AG10803 (cell line): Measurements from ENCODE around the gene PRXL2C.
"Not testable (repeated sequence)": the region's sequence is repeated elsewhere in the genome, so short reads cannot be mapped to it uniquely, and the experiment has no call there.

Source experiments
- DNase-seq: peaks from one replicate; pipeline ENCODE4 v3.0.0; 2010; ENCODE audit warnings: low read depth
- H3K4me3 ChIP-seq: 2 replicates; pipeline ENCODE4 v1.5.1; 2011; ENCODE audit warnings: mild to moderate bottlenecking, low read length, control low read depth
- TF ChIP-seq, protein P1 (sequence below): conservative IDR thresholded peaks from 2 replicates; pipeline ENCODE4 v1.5.1; 2011; ENCODE audit warnings: mild to moderate bottlenecking, low read length, control low read depth, inconsistent platforms

Gene PRXL2C, protein sequence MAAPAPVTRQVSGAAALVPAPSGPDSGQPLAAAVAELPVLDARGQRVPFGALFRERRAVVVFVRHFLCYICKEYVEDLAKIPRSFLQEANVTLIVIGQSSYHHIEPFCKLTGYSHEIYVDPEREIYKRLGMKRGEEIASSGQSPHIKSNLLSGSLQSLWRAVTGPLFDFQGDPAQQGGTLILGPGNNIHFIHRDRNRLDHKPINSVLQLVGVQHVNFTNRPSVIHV

DNA sequence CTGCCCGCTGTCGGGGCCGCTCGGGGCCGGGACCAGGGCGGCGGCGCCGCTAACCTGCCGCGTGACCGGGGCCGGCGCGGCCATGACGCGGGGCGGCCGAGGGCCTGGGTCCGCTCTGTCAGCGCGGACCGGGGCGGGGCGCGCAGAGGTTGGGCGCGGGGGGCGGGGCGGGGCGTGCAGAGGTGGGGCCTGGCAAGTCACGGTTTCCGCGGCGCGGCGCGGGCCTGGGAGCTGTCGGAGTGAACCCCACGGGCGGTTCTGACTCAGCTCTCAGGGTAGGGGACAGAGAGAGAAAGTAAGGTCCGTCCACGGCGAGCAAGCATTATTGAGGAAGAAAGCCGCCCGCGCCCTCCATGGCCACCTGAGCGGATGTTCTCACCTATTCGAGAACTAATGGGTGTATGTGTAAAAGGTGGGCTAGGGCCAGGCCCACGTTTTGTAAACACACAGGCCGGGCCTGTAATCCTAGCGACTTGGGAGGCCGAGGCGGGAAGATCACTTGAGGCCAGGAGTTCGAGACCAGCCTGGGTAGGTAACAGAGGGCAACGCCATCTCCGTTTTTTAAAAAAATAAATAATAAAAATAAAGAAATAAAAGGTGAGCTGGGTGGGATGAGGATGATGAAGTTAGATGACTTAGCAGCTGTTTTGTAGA, at the start of gene PRXL2C:
TSS of gene PRXL2C (minus strand) at position 120 of the 654 bp plus-strand sequence. CDS start at position 84, 36 bp downstream.
- peak within 1 kb of the TSS; percentile 77 for H3K4me3 ChIP-seq
- TF ChIP-seq, protein P1, sequence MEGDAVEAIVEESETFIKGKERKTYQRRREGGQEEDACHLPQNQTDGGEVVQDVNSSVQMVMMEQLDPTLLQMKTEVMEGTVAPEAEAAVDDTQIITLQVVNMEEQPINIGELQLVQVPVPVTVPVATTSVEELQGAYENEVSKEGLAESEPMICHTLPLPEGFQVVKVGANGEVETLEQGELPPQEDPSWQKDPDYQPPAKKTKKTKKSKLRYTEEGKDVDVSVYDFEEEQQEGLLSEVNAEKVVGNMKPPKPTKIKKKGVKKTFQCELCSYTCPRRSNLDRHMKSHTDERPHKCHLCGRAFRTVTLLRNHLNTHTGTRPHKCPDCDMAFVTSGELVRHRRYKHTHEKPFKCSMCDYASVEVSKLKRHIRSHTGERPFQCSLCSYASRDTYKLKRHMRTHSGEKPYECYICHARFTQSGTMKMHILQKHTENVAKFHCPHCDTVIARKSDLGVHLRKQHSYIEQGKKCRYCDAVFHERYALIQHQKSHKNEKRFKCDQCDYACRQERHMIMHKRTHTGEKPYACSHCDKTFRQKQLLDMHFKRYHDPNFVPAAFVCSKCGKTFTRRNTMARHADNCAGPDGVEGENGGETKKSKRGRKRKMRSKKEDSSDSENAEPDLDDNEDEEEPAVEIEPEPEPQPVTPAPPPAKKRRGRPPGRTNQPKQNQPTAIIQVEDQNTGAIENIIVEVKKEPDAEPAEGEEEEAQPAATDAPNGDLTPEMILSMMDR: no peak
- DNase-seq: peak; percentile 75

- DNase-seq, H3K4me3 ChIP-seq: not testable (repeated sequence)
Measured at GRCh38 chr9:96700721-96701375, 45.7 kb upstream of the PRXL2C start.

GRCh38 chr9:96691326-96691725, 36.2 kb upstream of the PRXL2C start:
- DNase-seq: no peak
- H3K4me3 ChIP-seq: no peak overlapping the region
- TF ChIP-seq, protein P1: no peak

DNA sequence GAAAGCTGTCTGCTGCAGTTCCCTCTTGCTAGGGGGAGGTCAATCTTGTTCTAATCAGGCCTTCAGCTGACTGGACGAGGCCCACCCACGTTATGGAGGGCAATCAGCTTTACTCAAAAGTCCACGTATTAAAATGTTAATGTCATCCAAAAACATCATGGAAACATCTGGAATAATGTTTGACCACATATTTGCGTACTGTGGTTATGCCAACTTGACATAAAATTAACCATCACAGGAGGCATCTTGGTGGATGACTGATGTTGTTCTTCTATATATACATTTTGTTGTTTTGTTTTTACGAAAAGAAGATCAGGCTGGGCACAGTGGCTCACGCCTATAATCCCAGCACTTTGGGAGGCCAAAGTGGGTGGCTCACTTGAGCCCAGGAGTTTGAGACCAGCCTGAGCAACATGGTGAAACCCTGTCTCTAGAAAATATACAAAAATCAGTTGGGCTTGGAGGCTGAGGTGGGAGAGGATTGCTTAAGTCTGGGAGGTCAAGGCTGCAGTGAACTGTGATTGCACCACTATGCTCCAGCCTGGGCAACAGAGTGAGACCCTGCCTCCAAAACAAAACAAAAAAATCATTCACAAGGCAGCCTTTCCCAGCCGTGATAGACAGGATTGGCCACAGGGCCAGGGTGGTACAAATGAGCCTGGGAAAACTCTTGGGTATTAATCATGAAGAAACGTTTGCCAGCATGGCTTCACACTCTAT, 33.8 kb upstream of the PRXL2C start:
- no peak for DNase-seq
- TF ChIP-seq, protein P1: no peak
- no peak overlapping the region for H3K4me3 ChIP-seq

GRCh38 chr9:96688187-96688586, 33.1 kb upstream of the PRXL2C start:
- H3K4me3 ChIP-seq: no peak overlapping the region
- DNase-seq: no peak
- TF ChIP-seq, protein P1: no peak

DNA sequence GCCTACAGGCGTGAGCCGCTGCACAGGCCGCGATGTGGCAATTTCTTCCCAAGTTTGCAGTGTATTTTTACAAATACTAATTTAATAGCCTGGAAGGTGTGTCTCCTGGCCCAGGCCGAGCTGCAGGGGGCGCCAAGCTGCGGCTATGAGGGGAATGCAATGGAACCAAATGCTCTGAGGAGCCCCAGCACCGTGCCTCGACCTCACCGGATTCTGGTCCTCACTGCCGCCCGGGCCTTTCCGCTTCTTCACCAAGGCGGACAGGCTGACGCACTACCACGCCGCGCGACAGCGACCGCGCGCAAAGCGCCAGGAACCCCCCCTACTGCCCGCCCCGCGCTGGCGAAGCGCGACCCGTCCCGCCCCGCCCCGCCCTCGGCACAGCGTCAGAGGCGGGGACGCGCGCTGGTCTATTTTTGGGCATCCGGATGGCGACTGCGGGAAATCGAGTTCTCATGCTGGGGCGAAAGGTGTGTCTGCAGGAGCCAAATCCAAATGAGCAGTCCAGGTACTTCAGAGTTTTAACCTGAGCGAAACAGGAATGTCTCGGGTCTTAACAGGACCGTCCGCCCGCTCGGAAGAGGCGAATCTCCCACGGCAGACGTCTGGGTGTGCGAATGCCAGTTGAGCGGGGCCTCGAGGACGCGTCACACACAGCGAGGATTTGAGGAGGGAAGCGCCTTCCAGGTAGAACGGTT, 31.7 kb upstream of the PRXL2C start:
- DNase-seq: peak; percentile 73

More for the DNA sequence above, 31.7 kb upstream of the PRXL2C start:
- TF ChIP-seq, protein P1: peak; percentile 60
- peak overlapping the region; percentile 66 for H3K4me3 ChIP-seq
